Measurements from ENCODE around the gene SPOUT1. TPM values are rescaled to one million over a fixed set of nuclear protein-coding genes. Genes with fewer than 3 reads are reported as not detected.

Gene SPOUT1
- total and polyA plus RNA-seq, 2 of the 13 experiments (the other 11 are each of a cell fraction or from before 2014, with no cell fraction given) = 39.0 to 45.8 TPM

- TF ChIP-seq ZNF574 (CRISPR knock-in tag; IDR thresholded peaks at IDR 0.05) (peak; percentile 40; the same call in 1 of the 2 replicates), ZNF280D (CRISPR knock-in tag; IDR thresholded peaks at IDR 0.05) (peak; percentile 76; the same call in 1 of the 2 replicates), ZNF224 (CRISPR knock-in tag; IDR thresholded peaks at IDR 0.05) (0 out of 2 replicates have a peak, but pooled peaks have one; percentile 28), STAG1 (CRISPR knock-in tag; IDR thresholded peaks at IDR 0.05) (peak; percentile 89), ZNF20 (CRISPR knock-in tag; IDR thresholded peaks at IDR 0.05) (no peak), ZNF276 (CRISPR knock-in tag; IDR thresholded peaks at IDR 0.05; ENCODE audit: low read depth) (no peak), ELK4 (CRISPR knock-in tag; IDR thresholded peaks at IDR 0.05; ENCODE audit: borderline replicate concordance) (no peak), ARNT (IDR thresholded peaks at IDR 0.05) (no peak), ZSCAN25 (CRISPR knock-in tag; IDR thresholded peaks at IDR 0.05) (0 out of 2 replicates have a peak, but pooled peaks have one; percentile 25), ZNF576 (CRISPR knock-in tag; IDR thresholded peaks at IDR 0.05) (no peak), ZNF275 (CRISPR knock-in tag; IDR thresholded peaks at IDR 0.05; ENCODE audit: borderline replicate concordance) (no peak), MED8 (CRISPR knock-in tag; IDR thresholded peaks at IDR 0.05; ENCODE audit: insufficient replicate concordance) (no peak), MYNN (CRISPR knock-in tag; IDR thresholded peaks at IDR 0.05; ENCODE audit: low read depth) (no peak), FLYWCH1 (CRISPR knock-in tag; IDR thresholded peaks at IDR 0.05) (no peak), HNF1B (CRISPR knock-in tag; IDR thresholded peaks at IDR 0.05) (peak; percentile 57; the same call in 1 of the 2 replicates)
Measured at GRCh38 chr9:128863647-128864046, 34.1 kb upstream of the SPOUT1 start (continued).
